Stimulated activated CD8-positive, alpha-beta memory T cell treated with anti-CD3 and anti-CD28 coated beads, Interleukin-4, amount 100 ng/mL, for 1 hour (primary cell): ENCODE results near the gene PCGF5.
"Not testable (repeated sequence)": the region's sequence is repeated elsewhere in the genome, so short reads cannot be mapped to it uniquely, and the experiment has no call there.

Source experiments
- DNase-seq, 2 donors: peaks; one replicate each; pipeline ENCODE4 v3.0.0-alpha.2; 2020; ENCODE audit warnings: low read depth in 2 of 2, low spot score in 1 of 2

The PCGF5 gene

DNA sequence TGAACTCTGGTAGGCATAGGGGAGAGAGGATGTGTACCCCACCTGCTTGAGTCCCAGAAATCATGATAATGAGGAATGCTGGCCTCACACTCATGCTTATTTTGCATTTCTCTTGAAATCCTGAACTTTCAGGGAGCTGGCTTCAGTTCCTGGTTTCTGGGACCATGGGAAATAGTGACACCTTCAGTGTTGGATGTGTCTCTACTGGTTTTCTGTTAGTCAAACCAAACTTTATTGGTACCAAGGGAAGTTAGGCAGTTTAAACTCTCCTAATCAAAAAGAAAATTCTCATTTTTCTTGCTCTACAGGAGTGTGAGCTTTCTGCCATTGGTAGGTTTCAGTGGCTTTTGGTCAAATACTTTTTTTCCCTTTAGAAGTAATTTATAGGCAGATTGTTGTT, 11.8 kb upstream of the PCGF5 start:
- no peak for DNase-seq

DNA sequence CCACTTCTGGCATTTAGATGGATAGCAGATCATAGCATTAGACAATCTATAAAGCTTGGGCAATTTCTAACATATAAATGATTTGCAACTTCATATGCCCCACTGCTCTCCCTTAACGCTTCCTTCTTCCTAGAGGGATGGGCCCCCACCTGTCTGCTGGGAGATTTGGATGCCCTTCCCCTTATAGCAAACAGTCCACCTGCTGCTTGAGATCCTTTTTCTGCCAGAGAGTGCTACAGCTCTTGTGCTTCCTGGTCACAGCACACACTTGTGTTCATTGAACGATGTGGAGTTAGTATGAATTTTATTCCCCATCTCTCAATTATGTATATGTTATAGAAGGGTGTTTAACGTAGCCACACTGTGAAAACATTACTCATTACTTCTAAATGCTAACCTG, 10.4 kb upstream of the PCGF5 start:
- DNase-seq = no peak

DNA sequence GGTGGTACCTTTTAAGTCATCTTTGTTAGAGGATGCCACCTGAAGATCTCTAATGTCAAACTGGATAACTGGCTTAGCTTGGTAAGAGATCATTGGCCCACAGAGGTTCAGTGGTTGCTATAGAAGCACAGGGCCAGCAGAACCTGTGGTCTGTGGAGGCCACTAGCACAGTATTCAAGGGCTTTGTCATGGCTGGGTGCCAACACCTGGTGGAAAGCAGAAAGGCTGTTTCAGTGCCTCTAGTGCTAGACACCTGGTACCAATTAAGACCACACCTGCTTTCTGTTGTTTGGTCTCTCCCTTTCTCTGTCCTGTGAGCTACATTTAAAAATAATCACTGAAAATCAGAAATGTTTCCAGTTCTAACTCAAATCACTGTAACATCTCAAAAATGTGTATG, 10.0 kb upstream of the PCGF5 start:
- no peak for DNase-seq

DNA sequence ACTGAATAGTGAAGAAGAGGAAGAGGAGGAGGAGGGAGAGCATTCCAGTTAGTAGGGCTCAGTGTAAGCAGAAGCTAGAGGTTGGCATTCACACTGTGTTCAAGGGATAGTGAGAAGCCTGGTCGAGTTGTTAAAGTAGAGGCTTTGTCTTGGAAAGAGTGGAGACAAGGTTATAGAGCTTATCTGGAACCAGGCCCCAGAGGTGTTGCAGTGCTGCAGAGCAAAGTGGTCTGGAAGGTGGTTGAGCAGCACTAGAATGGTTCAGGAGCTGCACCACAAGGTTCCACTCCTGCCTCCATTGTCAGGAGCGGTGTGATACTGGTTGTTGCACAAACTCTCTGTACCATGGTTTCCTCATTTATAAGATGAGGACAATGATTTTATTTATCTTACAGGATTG, 8.8 kb upstream of the PCGF5 start:
- DNase-seq = no peak

DNA sequence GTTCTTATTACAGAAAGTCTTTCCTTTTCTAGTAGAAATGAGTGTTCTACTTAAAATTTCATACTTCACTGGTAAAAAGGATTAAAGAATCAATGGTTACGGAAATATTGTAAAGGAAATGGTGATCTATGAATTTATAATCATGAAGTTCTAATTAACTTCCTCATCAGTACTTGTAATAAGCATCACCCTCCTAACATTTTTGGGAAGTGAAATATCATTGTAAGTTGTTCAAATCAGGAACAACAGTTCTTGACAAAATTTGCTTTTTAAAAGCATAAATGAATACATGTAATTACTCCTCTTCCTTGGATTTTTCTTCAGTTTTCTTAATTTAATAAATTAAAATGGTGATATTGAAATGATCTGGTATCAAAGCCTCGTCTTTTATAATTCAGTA, 5.6 kb upstream of the PCGF5 start:
- no peak for DNase-seq

DNA sequence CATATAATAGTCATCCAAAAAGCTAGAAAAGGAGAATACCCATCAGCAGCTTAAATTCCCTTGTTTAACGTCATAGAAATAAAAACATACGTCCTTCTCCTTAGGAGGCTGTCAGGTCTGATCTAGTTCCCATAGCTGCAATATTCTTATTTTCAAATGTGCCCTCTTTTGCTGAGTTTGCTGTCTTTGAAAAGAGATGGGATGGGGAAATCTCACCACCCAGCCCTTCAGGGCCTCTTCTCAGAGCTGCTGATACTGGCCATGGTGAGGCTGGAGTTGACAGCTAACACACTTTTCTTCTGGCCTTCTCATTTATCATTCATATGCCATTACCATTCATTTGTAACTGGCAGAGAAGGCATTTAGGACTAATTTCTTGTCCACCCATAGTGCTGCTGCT, 5.1 kb upstream of the PCGF5 start:
- DNase-seq = no peak

DNA sequence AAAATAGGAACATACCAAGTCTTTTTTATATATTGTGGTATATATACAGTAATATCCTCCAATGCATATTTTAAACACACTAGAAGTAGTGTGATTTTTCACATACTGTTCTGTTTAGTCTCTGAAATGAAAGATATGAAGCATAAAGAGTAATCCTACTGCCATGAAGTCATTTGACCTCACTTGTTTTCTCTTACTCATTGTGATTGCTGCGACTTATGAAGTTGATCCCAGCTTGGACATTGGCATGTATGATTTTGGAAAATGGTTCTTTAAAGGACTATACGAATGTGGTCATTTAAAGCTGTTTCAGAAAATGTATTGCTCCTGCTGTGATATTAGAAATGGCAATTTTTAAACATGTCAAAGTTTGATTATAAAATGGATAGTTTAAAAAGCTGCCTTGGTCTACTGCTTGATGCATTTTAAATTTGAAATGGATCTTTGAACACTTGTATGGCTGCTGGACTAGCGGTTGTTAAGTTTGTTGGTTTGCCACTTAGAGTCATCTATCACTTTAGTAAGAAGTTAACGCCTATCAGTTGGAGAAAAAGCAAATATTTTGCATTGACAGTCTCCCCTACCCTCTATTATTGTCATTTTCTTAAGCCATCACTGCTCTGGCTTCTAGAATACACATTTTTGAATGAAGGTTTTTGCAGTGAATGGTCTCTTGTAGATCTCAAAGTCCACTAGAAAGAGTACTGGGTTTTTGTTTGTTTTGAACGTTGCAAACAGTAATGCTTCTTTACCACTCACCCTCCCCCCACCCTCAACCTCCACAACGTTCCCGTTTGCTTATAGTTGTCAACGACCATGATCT, 881 bp upstream of the PCGF5 start:
- no peak for DNase-seq

DNA sequence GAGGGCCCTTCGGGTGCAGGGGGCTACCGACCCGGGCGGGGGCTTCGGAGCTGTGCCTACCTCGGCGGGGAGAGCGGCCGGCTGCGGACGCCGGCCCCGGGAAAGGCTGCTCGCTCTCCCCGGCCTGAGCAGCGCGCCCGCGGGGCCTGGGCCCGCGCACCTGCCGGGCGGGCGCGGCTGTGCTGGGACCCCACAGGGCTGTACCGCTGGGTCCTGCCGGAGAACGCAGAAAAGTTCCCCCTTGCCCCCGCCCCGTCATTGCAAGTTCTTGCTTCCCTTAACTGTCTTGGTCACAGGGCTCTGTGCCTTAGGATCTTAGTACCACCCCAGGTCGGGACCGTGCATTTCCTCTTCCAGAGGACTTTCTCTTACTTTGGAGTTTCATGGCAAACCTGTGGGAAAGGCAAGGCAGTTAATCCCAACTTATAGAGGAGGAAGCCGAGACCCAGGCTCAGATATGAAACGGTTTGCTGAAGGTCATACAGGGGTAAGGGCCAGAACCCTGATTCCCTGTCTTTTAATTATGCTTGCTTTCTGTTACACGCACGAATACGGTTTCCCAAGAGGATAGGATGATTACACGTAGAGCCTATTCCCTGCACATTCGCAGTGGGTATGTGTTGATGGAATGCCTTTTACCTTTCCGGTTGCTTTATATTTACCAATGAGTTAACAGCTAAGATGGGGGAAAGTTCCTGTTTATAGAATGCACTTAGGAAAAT, 652 bp downstream of the PCGF5 start:
- DNase-seq = no peak

DNA sequence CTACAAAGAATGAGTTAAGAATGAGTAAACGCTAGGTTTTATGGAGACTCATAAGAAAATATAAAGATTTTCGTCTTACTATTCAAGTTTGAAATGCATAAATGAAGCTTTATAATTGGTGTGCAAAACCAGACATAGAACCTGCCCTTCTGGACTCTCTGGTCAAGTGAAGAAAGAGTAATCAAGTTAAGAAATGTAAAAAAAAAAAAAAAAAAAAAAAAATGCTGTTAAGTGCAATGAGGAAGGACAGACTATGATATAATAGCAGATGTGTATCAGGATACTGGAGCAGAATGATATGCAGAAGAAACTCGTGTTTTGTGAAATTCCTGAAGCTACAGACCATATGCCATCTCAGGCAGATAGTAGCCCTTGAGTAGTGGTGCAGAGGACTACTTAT, 5.6 kb downstream of the PCGF5 start:
- no peak for DNase-seq

DNA sequence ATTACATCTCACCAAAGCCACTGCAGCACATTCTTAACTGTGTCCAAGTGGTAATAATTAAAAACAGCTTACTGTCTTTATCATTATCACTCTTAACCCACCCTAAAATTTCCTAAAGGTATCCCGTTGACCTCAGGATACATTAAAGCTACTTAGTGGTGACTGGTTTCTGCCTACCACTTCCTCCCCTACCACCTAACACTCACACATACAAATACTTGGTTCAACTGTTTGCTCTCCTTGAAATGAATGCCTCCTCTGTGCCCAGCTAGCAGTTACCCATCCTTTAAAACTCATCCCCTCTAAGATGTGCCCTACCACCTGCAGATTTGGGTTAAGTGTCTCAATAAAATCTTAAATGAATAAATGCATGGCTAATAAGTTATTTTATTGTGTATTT, 7.1 kb downstream of the PCGF5 start:
- DNase-seq = no peak

DNA sequence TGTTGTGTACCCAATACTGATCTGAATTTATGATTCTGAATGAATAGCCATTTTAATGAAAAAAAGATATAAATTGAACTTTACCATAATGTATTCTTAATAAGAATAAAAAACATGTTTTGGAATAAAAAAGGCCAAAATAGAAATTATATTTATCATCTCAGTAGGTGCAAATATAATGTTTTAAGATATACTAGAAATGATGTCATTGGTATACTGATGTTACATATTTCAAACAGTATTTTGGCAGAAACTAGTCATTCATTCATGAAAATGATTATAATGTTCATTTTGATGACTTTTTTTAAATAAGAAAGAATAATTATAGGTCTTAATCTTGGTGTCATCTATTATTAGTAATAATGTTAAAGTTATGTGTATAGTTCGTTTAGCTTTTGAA, 9.2 kb downstream of the PCGF5 start:
- no peak for DNase-seq

DNA sequence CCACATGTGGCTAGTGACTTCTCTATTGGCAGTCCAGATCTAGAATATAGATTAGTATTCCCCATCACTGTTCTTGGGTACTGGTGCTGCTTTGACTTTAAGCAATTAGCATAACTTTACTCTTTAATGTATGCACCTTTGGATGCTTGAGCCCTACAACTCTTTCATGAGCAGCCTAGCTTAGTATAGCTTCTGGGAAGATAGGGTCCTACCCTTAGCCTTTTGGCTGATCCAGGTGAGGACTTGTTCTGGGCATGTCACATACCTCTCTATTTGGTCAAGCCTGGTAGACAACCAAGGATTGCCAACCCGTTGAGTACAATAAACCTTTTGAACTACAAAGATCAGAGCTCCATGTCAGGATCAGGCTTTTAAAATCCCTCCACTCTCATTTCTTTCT, 17.7 kb downstream of the PCGF5 start:
- DNase-seq = no peak

DNA sequence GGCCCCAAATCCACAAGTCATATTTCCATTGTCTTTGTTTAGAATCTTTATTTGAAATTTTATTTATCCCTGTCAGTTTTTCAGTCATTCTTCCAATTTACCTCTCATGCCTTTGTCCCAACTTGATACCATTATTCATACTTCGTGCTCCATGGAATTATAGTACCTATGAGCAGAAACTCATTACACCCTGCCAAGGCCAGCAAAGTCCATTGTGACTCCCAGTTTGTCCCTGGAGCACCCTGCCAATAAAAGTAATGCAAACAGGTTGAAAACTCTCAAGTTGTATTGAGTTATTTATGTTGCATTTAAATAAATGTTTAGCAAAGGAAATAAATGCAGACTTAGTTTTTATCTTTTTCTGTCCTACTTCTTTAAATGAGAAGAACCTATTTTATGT, 19.3 kb downstream of the PCGF5 start:
- DNase-seq = no peak

DNA sequence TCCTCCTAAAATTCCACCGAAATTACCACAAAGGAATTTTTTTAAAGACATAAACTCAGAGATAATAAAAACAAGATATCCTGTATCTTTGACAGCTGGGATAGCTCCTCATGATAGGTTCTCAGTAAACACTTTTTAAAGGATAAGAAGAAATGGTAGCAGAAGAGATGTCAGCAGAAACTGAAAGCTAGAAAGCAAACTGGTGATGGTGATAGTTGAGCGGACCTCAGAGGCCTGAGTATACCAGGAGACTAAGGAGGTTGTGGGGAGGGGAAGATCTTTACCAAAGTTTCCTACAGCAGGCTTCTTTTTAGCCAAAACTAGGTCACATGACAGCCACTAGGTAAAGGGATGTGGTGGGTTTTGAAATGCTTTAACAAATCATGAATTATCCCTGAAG, 22.5 kb downstream of the PCGF5 start:
- DNase-seq = no peak

DNA sequence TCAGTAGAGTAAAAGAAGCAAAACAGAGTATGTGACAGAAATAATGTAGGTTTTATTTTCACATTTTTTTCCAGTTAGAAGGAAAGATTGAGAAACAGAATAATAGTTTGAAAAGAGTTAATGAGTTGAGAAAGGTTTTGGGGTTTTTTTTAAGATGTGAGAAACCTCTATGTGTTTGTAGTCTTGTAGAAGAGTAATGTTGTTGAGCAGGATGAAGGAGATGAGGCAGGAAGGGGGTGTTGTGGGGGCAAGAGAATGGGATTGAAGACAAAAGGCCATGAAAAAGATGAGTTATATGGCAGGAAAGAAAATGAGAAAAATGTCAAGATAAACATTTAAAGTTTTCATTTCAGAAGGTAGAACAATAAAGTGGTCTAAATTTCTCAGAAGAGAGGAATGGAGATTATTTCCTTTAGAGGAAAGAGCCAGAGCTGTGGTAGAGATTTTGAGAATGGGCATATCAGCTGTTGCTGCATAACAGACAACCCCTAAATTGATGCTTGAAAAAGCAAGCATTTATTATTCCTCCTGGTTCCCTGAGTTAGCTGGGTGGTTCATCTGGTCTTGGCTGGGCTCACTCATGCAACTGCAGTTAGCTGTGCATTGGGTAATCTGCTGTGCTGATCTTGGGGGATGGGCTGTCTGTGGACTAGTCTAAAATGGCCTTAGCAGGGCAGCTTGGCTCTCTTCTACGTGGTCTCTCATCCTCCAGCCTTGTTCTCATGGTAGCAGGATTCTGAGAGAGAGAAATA, 27.1 kb downstream of the PCGF5 start:
- no peak for DNase-seq

DNA sequence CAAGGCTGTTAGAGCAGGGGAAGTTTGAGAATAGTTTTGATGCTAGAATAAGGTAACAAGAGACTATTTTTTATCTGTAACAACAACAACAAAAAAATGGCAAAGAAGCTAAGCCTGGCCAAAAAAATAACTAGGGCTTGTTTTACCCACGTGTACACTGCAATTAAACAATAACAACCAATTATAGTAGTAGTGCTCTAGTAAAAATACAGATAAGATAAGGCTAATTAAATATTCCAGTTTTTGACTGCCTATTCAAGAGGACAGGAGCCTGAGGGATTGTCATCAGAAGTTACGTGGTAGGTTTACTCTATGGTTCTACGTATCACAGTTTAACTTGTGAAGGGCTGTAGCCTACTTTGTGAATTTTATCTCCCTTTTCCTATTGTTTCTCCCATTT, 29.2 kb downstream of the PCGF5 start:
- DNase-seq = no peak

DNA sequence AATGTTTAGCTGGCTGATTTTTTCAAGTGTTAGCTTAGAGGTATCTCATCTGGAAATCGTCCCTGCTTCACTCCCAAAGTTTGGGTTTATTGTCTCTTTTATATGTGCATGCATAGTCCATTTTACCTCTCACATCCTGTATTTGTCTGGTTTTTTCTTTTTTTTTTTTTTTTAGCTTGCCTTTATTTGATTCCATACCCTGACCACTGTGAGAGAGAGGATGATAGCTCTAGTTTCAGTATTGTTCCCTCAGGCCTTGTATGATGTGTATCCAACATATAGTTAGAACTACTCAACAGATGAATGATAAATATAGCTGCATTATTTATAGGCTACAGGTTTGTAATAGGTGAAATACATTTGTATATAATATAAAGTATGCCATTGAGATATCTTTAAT, 29.9 kb downstream of the PCGF5 start:
- no peak for DNase-seq

DNA sequence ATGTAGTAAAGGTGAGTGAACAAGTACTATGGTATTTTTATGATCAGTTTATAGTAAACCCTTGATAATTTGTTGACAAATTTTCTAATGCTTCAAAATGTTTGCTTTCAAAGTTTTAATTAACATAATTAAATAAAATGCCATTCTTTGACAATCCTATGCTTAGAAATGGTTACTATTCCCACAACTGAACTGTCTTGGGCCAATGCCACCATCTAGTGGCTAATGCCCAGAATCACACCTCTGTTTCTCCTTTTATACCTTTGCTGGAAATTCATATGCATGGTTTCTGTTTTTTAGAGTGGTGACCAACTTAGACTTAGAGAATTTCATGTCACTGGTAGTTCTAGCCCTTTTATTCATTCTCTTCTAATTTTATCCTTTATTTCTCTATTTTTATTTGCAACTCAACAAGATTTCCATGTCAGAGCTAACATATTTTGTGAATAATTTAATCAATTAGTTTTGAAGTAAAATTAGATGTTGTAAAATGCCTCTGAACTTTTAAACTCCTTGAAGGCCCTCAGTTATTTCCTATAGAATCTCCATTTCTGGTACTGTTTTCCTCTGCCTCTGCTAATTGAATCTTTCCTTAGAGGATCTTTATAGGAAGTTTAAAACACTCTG, 31.1 kb downstream of the PCGF5 start:
- DNase-seq = peak; percentile 10 to 36

DNA sequence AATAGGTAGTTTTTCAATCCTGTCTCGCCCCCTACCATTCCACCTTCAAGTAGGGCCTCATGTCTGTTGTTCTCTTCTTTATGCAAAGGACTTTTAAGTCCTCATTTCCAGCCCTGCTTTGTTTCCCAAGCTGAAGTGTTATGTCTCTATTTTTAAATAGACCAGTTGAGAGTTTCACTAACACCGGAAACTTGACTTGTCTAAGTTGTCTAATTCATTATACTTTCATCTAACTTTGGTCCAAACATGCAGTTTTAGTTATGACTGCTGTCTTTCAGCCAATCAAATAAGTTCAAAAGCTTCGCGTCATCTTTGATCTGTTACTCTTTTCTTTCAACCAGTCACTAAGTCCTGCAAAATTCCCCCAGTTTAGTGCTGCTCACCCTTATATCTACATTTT, 32.8 kb downstream of the PCGF5 start:
- no peak for DNase-seq

DNA sequence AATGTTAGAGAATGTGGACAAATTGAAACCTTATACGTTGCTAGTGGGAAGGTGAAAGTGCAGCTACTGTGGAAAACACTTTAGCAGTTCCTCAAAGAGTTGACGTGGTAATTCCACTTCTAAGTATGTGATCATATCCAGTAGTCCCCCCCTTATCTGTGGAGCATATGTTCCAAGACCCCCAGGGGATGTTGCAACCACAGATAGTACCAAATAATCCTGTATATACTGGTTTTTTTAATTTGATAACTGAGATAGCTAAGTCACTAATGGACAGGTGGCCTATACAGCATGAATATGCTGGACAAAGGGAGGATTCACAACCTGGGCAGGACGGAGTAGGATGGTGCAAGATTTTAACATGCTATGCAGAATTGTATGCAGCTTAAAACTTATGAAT, 36.8 kb downstream of the PCGF5 start:
- DNase-seq = no peak

DNA sequence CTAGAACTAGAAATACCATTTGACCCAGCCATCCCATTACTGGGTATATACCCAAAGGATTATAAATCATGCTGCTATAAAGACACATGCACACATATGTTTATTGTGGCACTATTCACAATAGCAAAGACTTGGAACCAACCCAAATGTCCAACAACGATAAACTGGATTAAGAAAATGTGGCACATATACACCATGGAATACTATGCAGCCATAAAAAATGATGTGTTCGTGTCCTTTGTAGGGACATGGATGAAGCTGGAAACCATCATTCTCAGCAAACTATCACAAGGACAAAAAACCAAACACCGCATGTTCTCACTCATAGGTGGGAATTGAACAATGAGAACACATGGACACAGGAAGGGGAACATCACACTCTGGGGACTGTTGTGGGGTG, 40.0 kb downstream of the PCGF5 start:
- not testable (repeated sequence) for DNase-seq

DNA sequence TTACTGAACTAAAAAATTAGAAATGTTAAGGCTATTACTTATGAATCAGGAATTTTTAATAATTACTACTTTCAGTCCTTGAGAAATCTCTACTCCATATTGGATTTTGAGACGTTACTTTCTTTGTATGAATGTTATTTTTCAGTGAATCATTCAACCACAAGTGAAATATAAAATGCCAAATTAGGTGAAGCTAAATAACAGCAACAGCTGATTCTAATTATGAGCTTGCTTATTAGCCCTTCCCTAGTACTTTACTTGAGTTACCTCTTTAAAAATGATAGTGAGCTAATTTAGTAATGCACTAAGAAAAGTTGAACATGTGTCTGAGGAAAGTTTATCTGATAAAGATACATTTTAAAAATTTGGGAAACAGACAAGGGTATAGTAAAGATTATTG, 51.4 kb downstream of the PCGF5 start:
- no peak for DNase-seq
